Epithelial cell of prostate (primary cell): ENCODE results near the gene THAP9.

ENCODE experiments used
- DNase-seq: peaks from one replicate; pipeline ENCODE4 v3.0.0-alpha.2; 2011; ENCODE audit warnings: low read depth, low spot score
- H3K27ac ChIP-seq: fragments of 450-650 bp; 2 replicates; pipeline ENCODE4 v1.5.1; 2017; ENCODE audit warnings: mild to moderate bottlenecking

THAP9 gene

DNA sequence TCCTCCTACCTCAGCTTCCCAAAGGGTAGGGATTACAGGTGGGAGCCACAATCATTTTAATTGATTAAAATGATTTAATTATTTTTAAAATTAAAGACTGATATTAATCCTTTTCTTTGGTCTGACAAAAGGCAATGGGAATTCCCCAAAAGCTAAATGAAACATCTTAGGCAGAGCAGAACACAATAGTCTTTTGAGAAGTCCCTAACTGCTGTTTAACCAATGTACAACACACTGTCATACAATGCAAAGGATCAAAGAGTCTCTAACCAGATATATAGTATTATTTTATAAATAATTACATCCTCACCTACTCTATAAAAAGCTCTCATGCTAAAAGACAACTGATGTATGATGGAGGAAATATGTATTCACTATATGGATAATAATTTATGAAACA lies 47.0 kb downstream of the THAP9 start:
- no peak for DNase-seq
- no peak overlapping the region for H3K27ac ChIP-seq

DNA sequence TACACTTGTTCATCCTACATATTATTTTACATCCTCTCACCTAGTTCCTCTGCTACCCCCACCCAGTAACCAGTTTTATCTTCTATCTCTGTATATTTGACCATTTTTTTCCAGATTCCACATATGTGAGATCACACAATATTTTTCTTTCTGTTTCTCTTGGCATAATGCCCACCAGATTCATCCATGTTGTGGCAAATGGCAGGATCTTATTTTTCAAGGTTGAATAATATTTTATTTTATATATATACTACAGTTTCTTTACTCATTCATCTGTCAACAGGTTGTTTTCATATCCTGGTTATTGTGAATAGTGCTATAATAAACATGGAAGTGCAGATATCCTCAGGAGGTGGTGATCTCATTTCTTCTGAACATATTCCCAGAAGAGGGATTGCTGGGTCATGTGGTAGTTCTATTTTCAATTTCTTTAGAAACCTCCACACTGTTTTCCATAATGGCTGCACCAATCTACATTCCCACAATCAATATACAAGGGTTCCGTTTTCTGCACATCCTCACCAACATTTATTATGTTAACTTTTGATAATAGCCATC lies 48.2 kb downstream of the THAP9 start:
- DNase-seq = no peak
- no peak overlapping the region for H3K27ac ChIP-seq

DNA sequence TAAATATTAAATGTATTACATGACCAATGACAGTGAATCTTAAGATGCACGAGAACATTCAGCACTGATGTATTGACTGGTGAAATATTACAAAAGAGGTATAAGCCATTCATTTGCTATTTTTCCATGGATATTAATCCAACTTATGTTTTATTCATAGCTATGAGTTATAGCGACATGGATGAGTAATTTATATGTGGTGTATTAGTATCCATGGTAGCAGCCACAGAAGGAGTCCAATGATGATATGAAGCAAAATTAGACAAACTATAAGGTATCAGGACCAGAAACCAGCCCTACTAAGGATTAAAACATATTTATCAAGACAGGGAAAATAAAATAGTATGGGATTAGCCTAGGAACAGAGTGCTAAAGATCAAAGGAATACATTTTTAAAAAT lies 50.7 kb downstream of the THAP9 start:
- DNase-seq = no peak
- no peak overlapping the region for H3K27ac ChIP-seq

DNA sequence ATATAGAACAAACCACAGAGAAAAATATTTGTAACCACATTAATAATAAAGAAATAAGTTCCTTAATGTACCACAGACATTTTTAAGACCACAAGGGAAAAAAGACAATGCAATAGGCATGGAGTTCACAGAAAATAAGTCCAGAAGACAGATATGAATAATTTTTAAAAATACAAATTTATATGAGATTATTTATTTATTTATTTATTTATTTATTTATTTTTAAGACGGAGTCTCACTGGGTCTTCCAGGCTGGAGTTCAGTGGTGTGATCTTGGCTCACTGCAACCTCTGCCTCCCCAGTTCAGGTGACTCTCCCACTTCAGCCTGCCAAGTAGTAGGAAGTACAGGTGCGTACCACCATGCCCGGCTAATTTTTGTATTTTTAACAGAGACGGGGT lies 53.7 kb downstream of the THAP9 start:
- no peak for DNase-seq
- no peak overlapping the region for H3K27ac ChIP-seq

DNA sequence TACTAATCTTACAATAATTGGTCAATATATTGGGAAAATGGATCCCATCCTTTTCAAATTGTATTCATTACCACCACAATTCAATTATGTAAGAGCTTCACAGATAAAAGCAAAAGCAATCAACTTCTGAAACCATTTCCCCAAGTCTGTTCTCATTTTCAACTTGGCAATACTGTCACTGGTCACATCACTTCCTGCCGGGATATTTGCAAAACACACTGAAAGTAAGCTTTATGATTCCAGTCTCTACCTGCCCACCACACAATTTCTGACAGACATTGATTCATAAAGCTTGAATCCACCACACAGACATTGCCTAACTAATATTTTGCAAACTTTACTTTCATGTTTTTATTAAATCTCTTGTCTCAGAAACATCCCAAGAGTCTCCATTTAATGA lies 56.5 kb downstream of the THAP9 start:
- DNase-seq = no peak
- no peak overlapping the region for H3K27ac ChIP-seq

DNA sequence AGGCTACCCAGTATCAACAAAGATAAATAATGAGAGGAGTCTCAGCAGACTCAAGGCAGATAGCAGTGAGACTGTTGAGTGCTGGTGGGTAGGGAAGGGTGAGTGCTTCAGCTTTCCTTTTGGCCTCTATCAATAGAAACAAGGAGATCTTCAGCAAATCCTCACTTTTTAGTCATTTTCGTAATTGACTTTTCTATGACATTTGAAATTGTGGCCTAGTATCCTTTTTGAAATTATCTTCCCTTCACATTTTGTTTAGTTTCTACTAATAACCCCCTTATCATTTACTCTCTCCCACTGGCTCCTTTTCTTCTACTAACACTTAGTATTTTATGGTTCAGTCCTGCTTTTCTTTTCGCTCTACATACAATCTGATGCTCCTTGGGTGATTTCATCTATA lies 65.2 kb downstream of the THAP9 start:
- DNase-seq = no peak
- H3K27ac ChIP-seq = no peak overlapping the region

DNA sequence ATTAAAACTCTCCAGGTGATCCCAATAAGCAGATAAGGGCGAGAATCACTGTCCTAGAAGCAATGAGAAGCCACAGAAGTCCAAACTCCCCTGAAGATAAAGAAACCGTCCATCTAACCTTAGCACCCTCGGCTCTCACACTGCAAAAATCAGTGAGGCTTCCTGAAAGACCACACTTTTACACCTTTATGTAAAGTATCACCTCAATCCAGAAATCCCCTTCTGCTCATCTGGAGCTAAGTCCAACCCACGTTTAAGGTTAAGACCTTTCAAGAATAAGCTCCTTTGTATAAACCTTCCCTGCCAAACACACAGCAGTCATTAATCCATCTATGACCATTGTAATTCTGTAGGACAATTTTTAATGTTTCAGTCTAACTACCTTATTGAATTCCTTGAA lies 68.4 kb downstream of the THAP9 start:
- DNase-seq = no peak
- H3K27ac ChIP-seq = no peak overlapping the region

DNA sequence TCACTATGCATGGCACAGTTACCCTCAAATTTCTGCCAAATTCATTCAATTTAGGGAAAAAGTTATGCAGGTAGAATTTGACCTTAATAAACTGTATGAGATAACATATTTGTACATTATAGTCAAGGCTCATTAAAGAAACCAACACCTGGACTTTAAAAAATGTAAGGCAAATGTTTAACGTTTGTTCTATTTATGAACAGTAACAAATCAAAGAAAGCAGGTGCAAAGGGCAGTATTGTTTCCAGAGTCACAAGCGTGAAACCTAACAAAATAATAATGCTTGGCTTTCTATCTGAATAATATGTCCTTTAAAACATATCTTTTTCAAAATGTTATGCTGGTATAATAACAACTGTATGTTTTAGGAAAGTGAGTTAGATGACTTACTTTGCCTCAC lies 68.9 kb downstream of the THAP9 start:
- no peak overlapping the region for H3K27ac ChIP-seq
- no peak for DNase-seq
